ENCODE measurements around the gene CASP8. TPM values are rescaled to one million over a fixed set of nuclear protein-coding genes. Genes with fewer than 3 reads are reported as not detected.

CASP8 gene
- total RNA-seq, 1 donor = 23.2 TPM

DNA sequence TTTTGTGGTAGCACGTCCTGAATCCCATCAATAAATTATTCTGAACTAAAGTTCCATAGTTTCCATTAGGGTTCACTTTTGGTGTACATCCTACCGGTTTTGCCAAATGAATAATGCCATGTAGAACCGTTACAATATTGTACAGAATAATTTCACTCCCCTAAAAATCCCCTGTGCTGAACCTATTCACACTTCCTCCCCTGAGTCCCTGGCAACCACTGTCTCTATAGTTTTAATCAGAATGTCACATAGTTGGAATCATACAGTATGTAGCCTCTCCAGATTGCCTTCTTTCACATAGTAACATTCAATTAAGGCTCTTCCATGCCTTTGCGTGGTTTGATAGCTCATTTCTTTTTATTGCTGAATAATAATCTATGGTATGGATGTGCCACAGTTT lies 9.6 kb upstream of the CASP8 start:
- no peaks in the 10 kb centered on the region for H3K36me3 ChIP-seq (ENCODE audit: insufficient read depth, low read length)
- no peaks in the 10 kb centered on the region for H3K9me3 ChIP-seq (ENCODE audit: low read depth, low read length)
- TF ChIP-seq, protein P1, sequence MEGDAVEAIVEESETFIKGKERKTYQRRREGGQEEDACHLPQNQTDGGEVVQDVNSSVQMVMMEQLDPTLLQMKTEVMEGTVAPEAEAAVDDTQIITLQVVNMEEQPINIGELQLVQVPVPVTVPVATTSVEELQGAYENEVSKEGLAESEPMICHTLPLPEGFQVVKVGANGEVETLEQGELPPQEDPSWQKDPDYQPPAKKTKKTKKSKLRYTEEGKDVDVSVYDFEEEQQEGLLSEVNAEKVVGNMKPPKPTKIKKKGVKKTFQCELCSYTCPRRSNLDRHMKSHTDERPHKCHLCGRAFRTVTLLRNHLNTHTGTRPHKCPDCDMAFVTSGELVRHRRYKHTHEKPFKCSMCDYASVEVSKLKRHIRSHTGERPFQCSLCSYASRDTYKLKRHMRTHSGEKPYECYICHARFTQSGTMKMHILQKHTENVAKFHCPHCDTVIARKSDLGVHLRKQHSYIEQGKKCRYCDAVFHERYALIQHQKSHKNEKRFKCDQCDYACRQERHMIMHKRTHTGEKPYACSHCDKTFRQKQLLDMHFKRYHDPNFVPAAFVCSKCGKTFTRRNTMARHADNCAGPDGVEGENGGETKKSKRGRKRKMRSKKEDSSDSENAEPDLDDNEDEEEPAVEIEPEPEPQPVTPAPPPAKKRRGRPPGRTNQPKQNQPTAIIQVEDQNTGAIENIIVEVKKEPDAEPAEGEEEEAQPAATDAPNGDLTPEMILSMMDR (IDR thresholded peaks at IDR 0.05; ENCODE audit: extremely low read depth, low read depth, low read length) = no peak
- H3K27me3 ChIP-seq (ENCODE audit: insufficient read depth, low read length) = no peaks in the 10 kb centered on the region
- H3K27ac ChIP-seq (ENCODE audit: low read depth, low read length) = no peak overlapping the region
- H2AFZ ChIP-seq (ENCODE audit: low read length) = no peak overlapping the region
- no peaks in the 10 kb centered on the region for H3K79me2 ChIP-seq (ENCODE audit: insufficient read depth, low read length)
- no peaks in the 10 kb centered on the region for H3K4me1 ChIP-seq (ENCODE audit: insufficient read depth, low read length)
- H3K4me2 ChIP-seq (ENCODE audit: insufficient read depth, low read length) = no peak overlapping the region
- no peak overlapping the region for H3K4me3 ChIP-seq (ENCODE audit: insufficient read depth, low read length)
- DNase-seq (ENCODE audit: insufficient read length, low spot score, missing footprints) = peak; percentile 26
- no peaks in the 10 kb centered on the region for H4K20me1 ChIP-seq (ENCODE audit: insufficient read depth, low read length)

DNA sequence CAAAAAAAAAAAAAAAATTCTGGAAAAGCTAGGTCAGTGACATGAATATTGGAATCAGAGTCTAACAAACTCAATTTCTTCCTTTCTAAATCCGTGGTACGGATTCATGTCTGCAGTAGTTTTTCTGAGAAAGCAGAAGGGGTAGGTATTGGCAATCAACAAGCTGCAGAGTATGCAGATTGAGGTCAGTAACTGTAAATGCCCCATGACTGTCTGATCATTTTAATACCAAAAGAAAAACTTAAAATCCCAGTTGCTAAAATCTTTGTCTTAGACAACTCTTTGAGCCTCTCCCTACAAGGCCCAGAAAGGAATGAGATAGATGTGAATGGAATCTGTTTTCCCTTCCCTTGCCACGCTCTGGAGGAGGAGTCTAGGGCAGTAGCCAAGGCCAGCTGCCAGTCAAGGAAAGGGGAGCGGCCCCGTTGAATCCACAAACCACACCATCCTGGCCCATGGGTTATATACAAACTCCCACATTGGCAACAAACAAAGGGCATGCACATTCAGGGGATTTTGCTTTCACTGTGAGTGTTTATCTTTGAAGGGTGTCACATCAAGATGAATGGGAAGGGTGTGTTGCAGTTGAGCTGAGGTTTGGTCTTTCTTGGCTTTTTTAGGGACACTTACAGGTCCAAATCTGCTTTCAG lies 6.1 kb upstream of the CASP8 start:
- H3K36me3 ChIP-seq (ENCODE audit: insufficient read depth, low read length) = no peaks in the 10 kb centered on the region
- peak; percentile 59 for DNase-seq (ENCODE audit: insufficient read length, low spot score, missing footprints)
- no peak overlapping the region for H3K4me2 ChIP-seq (ENCODE audit: insufficient read depth, low read length)
- H2AFZ ChIP-seq (ENCODE audit: low read length) = peak overlapping the region; percentile 77
- H3K4me1 ChIP-seq (ENCODE audit: insufficient read depth, low read length) = peaks cover 17% of the 10 kb centered on the region
- TF ChIP-seq, protein P1 (IDR thresholded peaks at IDR 0.05; ENCODE audit: extremely low read depth, low read depth, low read length) = no peak
- no peak overlapping the region for H3K27ac ChIP-seq (ENCODE audit: low read depth, low read length)
- H3K9me3 ChIP-seq (ENCODE audit: low read depth, low read length) = no peaks in the 10 kb centered on the region
- H3K4me3 ChIP-seq (ENCODE audit: insufficient read depth, low read length) = no peak overlapping the region
- no peaks in the 10 kb centered on the region for H3K27me3 ChIP-seq (ENCODE audit: insufficient read depth, low read length)
- peaks cover 10% of the 10 kb centered on the region for H3K79me2 ChIP-seq (ENCODE audit: insufficient read depth, low read length)
- no peaks in the 10 kb centered on the region for H4K20me1 ChIP-seq (ENCODE audit: insufficient read depth, low read length)

DNA sequence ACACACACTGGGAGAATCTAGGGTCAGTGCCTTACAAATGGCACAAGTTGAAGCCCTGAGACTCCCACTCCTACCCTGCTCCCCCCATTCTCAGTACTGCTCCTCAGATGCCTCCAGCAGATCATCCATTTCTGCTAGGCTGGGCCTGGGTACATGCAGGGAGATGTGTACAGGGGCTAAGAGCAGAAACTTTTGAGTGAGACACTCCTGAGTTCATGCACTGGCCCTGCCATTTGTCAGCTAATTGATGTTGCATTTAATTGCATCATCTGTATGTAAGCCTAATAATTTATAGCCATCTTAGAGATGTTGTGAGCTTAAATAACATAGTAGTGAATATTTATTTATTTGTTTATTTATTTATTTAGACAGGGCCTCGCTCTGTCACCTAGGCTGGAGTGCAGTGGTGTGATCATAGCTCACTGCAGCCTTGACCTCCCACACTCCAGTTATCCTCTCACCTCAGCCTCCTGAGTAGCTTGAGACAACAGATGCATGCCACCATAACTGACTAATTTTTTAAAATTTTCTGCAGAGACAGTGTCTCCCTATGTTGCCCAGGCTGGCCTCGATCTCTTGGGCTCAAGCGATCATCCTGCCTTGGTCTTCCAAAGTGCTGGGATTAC lies 4.8 kb upstream of the CASP8 start:
- H3K4me1 ChIP-seq (ENCODE audit: insufficient read depth, low read length) = peaks cover 30% of the 10 kb centered on the region
- DNase-seq (ENCODE audit: insufficient read length, low spot score, missing footprints) = no peak
- H3K27me3 ChIP-seq (ENCODE audit: insufficient read depth, low read length) = no peaks in the 10 kb centered on the region
- TF ChIP-seq, protein P1 (IDR thresholded peaks at IDR 0.05; ENCODE audit: extremely low read depth, low read depth, low read length) = no peak
- no peak overlapping the region for H3K4me2 ChIP-seq (ENCODE audit: insufficient read depth, low read length)
- H3K4me3 ChIP-seq (ENCODE audit: insufficient read depth, low read length) = no peak overlapping the region
- peak overlapping the region; percentile 37 for H2AFZ ChIP-seq (ENCODE audit: low read length)
- no peaks in the 10 kb centered on the region for H3K36me3 ChIP-seq (ENCODE audit: insufficient read depth, low read length)
- H4K20me1 ChIP-seq (ENCODE audit: insufficient read depth, low read length) = no peaks in the 10 kb centered on the region
- no peaks in the 10 kb centered on the region for H3K9me3 ChIP-seq (ENCODE audit: low read depth, low read length)
- no peak overlapping the region for H3K27ac ChIP-seq (ENCODE audit: low read depth, low read length)
- peaks cover 21% of the 10 kb centered on the region for H3K79me2 ChIP-seq (ENCODE audit: insufficient read depth, low read length)

DNA sequence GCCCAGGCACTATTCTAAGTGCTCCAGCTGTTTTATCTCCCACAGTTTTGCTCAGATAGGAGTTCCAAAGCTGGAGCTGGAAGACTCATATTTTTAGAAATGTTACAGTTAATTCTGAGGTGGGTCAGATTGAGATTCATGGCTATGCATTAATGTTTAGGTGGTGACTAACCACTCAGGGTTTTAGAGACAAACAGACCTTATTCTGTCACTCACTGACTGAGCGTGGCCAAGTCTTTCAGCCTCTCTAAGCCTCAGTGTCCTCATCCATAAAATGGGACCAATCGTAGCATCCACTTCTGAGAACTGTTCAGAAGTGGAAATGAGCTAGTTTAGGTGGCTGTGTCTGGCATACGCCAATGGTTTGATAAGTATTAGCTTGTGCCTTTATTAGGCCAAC lies 4.3 kb upstream of the CASP8 start:
- no peaks in the 10 kb centered on the region for H3K36me3 ChIP-seq (ENCODE audit: insufficient read depth, low read length)
- no peaks in the 10 kb centered on the region for H3K9me3 ChIP-seq (ENCODE audit: low read depth, low read length)
- DNase-seq (ENCODE audit: insufficient read length, low spot score, missing footprints) = peak; percentile 38
- no peak overlapping the region for H2AFZ ChIP-seq (ENCODE audit: low read length)
- no peaks in the 10 kb centered on the region for H4K20me1 ChIP-seq (ENCODE audit: insufficient read depth, low read length)
- H3K4me1 ChIP-seq (ENCODE audit: insufficient read depth, low read length) = peaks cover 32% of the 10 kb centered on the region
- H3K27ac ChIP-seq (ENCODE audit: low read depth, low read length) = no peak overlapping the region
- H3K4me2 ChIP-seq (ENCODE audit: insufficient read depth, low read length) = no peak overlapping the region
- H3K4me3 ChIP-seq (ENCODE audit: insufficient read depth, low read length) = no peak overlapping the region
- peaks cover 25% of the 10 kb centered on the region for H3K79me2 ChIP-seq (ENCODE audit: insufficient read depth, low read length)
- TF ChIP-seq, protein P1 (IDR thresholded peaks at IDR 0.05; ENCODE audit: extremely low read depth, low read depth, low read length) = no peak
- no peaks in the 10 kb centered on the region for H3K27me3 ChIP-seq (ENCODE audit: insufficient read depth, low read length)

Measured in osteoblast (primary cell).